HAP-1 (cell line): ENCODE data around the gene ZFYVE26.
"Not testable (repeated sequence)": the region's sequence is repeated elsewhere in the genome, so short reads cannot be mapped to it uniquely, and the experiment has no call there.

Experiments used
- DNase-seq, 2 experiments: peaks; one replicate each; pipeline ENCODE4 v3.0.0-alpha.2; 2016 to 2020; ENCODE audit warnings: low spot score in 2 of 2
- H3K27me3 ChIP-seq: fragments of 250-450 bp; sonication (Bioruptor Pico); 2 replicates; pipeline ENCODE4 v1.5.1; 2020; ENCODE audit warnings: low read depth, mild to moderate bottlenecking, moderate library complexity
- H3K36me3 ChIP-seq: fragments of 250-450 bp; sonication (Bioruptor Pico); replicated peaks from 2 replicates; pipeline ENCODE4 v1.5.1; 2020; ENCODE audit warnings: mild to moderate bottlenecking
- H3K4me1 ChIP-seq: fragments of 250-450 bp; sonication (Bioruptor Pico); 2 replicates; pipeline ENCODE4 v1.5.1; 2020; ENCODE audit warnings: mild to moderate bottlenecking
- H3K4me3 ChIP-seq: fragments of 250-450 bp; sonication (Bioruptor Pico); 2 replicates; pipeline ENCODE4 v1.5.1; 2020; ENCODE audit warnings: mild to moderate bottlenecking, moderate library complexity
- H3K9me3 ChIP-seq: fragments of 250-450 bp; sonication (Bioruptor Pico); 2 replicates; pipeline ENCODE4 v1.5.1; 2020; ENCODE audit warnings: mild to moderate bottlenecking, moderate library complexity
- in situ Hi-C: fragments of 300-500 bp; cut with MboI; formaldehyde crosslinking; loops from 3 replicates; pipeline ENCODE4 v1.14.3; 2020; ENCODE audit warnings: low sequenced_read_pairs, inconsistent platforms, mixed read lengths

ZFYVE26 gene

GRCh38 chr14:67833403-67833802, 17.0 kb upstream of the ZFYVE26 start:
- H3K27me3 ChIP-seq = no peaks in the 10 kb centered on the region
- in situ Hi-C loops = loop anchor here (10.0 kb wide), 1 partner anchor 991 kb away; no protein-coding TSS in a partner anchor
- DNase-seq = no peak
- H3K9me3 ChIP-seq = no peaks in the 10 kb centered on the region
- no peaks in the 10 kb centered on the region for H3K4me1 ChIP-seq
- no peak overlapping the region for H3K4me3 ChIP-seq
- H3K36me3 ChIP-seq = 0 out of 2 replicates have a peak, but pooled peaks cover 3% of the 10 kb centered on the region

GRCh38 chr14:67831113-67831512, 14.7 kb upstream of the ZFYVE26 start:
- in situ Hi-C loops = loop anchor here (10.0 kb wide), 1 partner anchor 994 kb away; no protein-coding TSS in a partner anchor
- peaks cover 5% of the 10 kb centered on the region; the same call in 1 of the 2 replicates for H3K36me3 ChIP-seq

GRCh38 chr14:67821121-67821520, 4.7 kb upstream of the ZFYVE26 start:
- no peak for DNase-seq
- in situ Hi-C loops = no loop called here
- peaks cover 13% of the 10 kb centered on the region for H3K4me1 ChIP-seq
- no peaks in the 10 kb centered on the region for H3K9me3 ChIP-seq
- H3K36me3 ChIP-seq = no peaks in the 10 kb centered on the region
- H3K4me3 ChIP-seq = no peak overlapping the region
- H3K27me3 ChIP-seq = no peaks in the 10 kb centered on the region

More at GRCh38 chr14:67831113-67831512, 14.7 kb upstream of the ZFYVE26 start:
- DNase-seq = no peak
- Histone ChIP-seq H3K9me3 (no peaks in the 10 kb centered on the region), H3K27me3 (no peaks in the 10 kb centered on the region), H3K4me3 (no peak overlapping the region), H3K4me1 (no peaks in the 10 kb centered on the region)

GRCh38 chr14:67820428-67820971, 4.1 kb upstream of the ZFYVE26 start:
- peaks cover 13% of the 10 kb centered on the region for H3K4me1 ChIP-seq
- in situ Hi-C loops = no loop called here
- H3K9me3 ChIP-seq = no peaks in the 10 kb centered on the region
- H3K4me3 ChIP-seq = peak overlapping the region; percentile 75
- H3K36me3 ChIP-seq = no peaks in the 10 kb centered on the region
- no peaks in the 10 kb centered on the region for H3K27me3 ChIP-seq
- DNase-seq = peak in 1 of 2 experiments; percentile 19

- no peaks in the 10 kb centered on the region for H3K27me3 ChIP-seq
- no peaks in the 10 kb centered on the region for H3K36me3 ChIP-seq
- H3K4me3 ChIP-seq = peak within 1 kb of the TSS; percentile 75
- peaks cover 18% of the 10 kb centered on the region for H3K4me1 ChIP-seq
- H3K9me3 ChIP-seq = no peaks in the 10 kb centered on the region
- in situ Hi-C loops = no loop called here
- DNase-seq = peak; percentile 70 to 88
These were observed 3.4 kb upstream of the ZFYVE26 start, which contains the start of gene RAD51B for GRCh38 chr14:67819563-67820421. RAD51B (plus strand) TSS chr14:67819779.

- DNase-seq, H3K27me3 ChIP-seq, H3K4me3 ChIP-seq, H3K9me3 ChIP-seq, in situ Hi-C loops, H3K36me3 ChIP-seq: not testable (repeated sequence)
- peaks cover 18% of the 10 kb centered on the region for H3K4me1 ChIP-seq
These were observed 2.1 kb upstream of the ZFYVE26 start for GRCh38 chr14:67818476-67818875.

- Histone ChIP-seq H3K9me3 (no peaks in the 10 kb centered on the region), H3K27me3 (no peaks in the 10 kb centered on the region), H3K4me1 (peaks cover 18% of the 10 kb centered on the region), H3K4me3 (no peak overlapping the region), H3K36me3 (no peaks in the 10 kb centered on the region; the same call in 1 of the 2 replicates)
- DNase-seq = no peak
- in situ Hi-C loops = no loop called here
These were observed 1.5 kb upstream of the ZFYVE26 start for GRCh38 chr14:67817750-67818438.

- Histone ChIP-seq H3K4me1 (peaks cover 9% of the 10 kb centered on the region), H3K9me3 (no peaks in the 10 kb centered on the region), H3K27me3 (no peaks in the 10 kb centered on the region), H3K4me3 (peak overlapping the region; percentile 77), H3K36me3 (peaks cover 14% of the 10 kb centered on the region; the same call in 1 of the 2 replicates)
- in situ Hi-C loops = no loop called here
- no peak for DNase-seq
These were observed 691 bp downstream of the ZFYVE26 start for GRCh38 chr14:67815573-67816225.

- DNase-seq = no peak
- in situ Hi-C loops = no loop called here
- H3K36me3 ChIP-seq = peaks cover 19% of the 10 kb centered on the region; the same call in 1 of the 2 replicates
- no peaks in the 10 kb centered on the region for H3K27me3 ChIP-seq
- no peaks in the 10 kb centered on the region for H3K9me3 ChIP-seq
- no peak overlapping the region for H3K4me3 ChIP-seq
- peaks cover 7% of the 10 kb centered on the region; the same call in 1 of the 2 replicates for H3K4me1 ChIP-seq
These were observed 1.6 kb downstream of the ZFYVE26 start for GRCh38 chr14:67814821-67815220.

GRCh38 chr14:67806246-67806645, 10.1 kb downstream of the ZFYVE26 start:
- H3K4me1 ChIP-seq = no peaks in the 10 kb centered on the region
- no peak for DNase-seq
- H3K36me3 ChIP-seq = peaks cover 55% of the 10 kb centered on the region
- H3K27me3 ChIP-seq = no peaks in the 10 kb centered on the region
- no peaks in the 10 kb centered on the region for H3K9me3 ChIP-seq
- in situ Hi-C loops = no loop called here
- H3K4me3 ChIP-seq = no peak overlapping the region

- peaks cover 3% of the 10 kb centered on the region for H3K4me1 ChIP-seq
- no peaks in the 10 kb centered on the region for H3K9me3 ChIP-seq
- H3K36me3 ChIP-seq = peaks cover 51% of the 10 kb centered on the region
- no peaks in the 10 kb centered on the region for H3K27me3 ChIP-seq
- H3K4me3 ChIP-seq = no peak overlapping the region
- DNase-seq = no peak
- in situ Hi-C loops = no loop called here
These were observed 15.6 kb downstream of the ZFYVE26 start for GRCh38 chr14:67800743-67801142.

- H3K4me1 ChIP-seq = peaks cover 3% of the 10 kb centered on the region
- no peak overlapping the region for H3K4me3 ChIP-seq
- in situ Hi-C loops = no loop called here
- H3K27me3 ChIP-seq = no peaks in the 10 kb centered on the region
- H3K36me3 ChIP-seq = peaks cover 42% of the 10 kb centered on the region
- peak in 1 of 2 experiments; percentile 25 for DNase-seq
- no peaks in the 10 kb centered on the region for H3K9me3 ChIP-seq
These were observed 17.7 kb downstream of the ZFYVE26 start for GRCh38 chr14:67798731-67799130.

- peaks cover 56% of the 10 kb centered on the region for H3K36me3 ChIP-seq
- H3K27me3 ChIP-seq = no peaks in the 10 kb centered on the region
- no peak for DNase-seq
- H3K9me3 ChIP-seq = no peaks in the 10 kb centered on the region
- H3K4me1 ChIP-seq = no peaks in the 10 kb centered on the region
- in situ Hi-C loops = no loop called here
- H3K4me3 ChIP-seq = no peak overlapping the region
These were observed 28.7 kb downstream of the ZFYVE26 start for GRCh38 chr14:67787673-67788072.
